Measurements from ENCODE around the gene LGALS3. TPM values are rescaled to one million over a fixed set of nuclear protein-coding genes. Genes with fewer than 3 reads are reported as not detected.

Gene LGALS3
- total and polyA plus RNA-seq, 2 experiments from 2014 or later = 461 to 766 TPM

DNA sequence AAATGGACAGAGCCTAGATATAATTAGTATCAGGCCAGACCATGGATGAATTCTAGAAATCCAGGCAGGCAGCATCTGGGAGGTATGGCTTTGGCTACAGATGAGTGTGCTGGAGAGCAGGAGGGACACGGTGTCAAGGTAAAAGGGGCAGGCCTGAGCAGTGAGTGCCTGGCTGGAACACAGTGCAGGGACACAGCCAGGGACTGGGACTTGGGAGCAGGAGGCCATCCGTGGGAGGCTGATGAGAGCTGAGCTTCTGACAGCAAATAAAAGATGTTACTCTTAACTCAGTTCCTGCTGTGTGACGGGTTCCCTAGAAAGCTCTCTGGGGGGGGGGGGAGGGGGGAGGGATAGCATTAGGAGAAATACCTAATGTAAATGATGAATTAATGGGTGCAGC is 13.6 kb upstream of the LGALS3 start:
- Histone ChIP-seq H3K9me3 (ENCODE audit: low read depth) (no peaks in the 10 kb centered on the region), H3K4me1 (ENCODE audit: insufficient read depth) (peaks cover 23% of the 10 kb centered on the region), H3K4me2 (no peak overlapping the region), H3K36me3 (replicated peaks; ENCODE audit: insufficient read depth, low read depth) (no peaks in the 10 kb centered on the region), H3K27me3 (no peaks in the 10 kb centered on the region), H3K9me2 (replicated peaks; ENCODE audit: insufficient read depth) (no peaks in the 10 kb centered on the region), H2AFZ (no peak overlapping the region), H3K27ac (peak overlapping the region; percentile 81), H3K79me2 (no peaks in the 10 kb centered on the region), H4K20me1 (ENCODE audit: insufficient read depth, poor library complexity, severe bottlenecking) (no peaks in the 10 kb centered on the region), H3K4me3 (no peak overlapping the region)
- DNase-seq (ENCODE audit: low spot score) = no peak
- TF ChIP-seq EZH2phosphoT487 (IDR thresholded peaks at IDR 0.05; ENCODE audit: low read depth, severe bottlenecking, unreplicated experiment) (no peak), EZH2 (IDR thresholded peaks at IDR 0.05; ENCODE audit: borderline replicate concordance) (no peak)
- TF ChIP-seq, protein P1, sequence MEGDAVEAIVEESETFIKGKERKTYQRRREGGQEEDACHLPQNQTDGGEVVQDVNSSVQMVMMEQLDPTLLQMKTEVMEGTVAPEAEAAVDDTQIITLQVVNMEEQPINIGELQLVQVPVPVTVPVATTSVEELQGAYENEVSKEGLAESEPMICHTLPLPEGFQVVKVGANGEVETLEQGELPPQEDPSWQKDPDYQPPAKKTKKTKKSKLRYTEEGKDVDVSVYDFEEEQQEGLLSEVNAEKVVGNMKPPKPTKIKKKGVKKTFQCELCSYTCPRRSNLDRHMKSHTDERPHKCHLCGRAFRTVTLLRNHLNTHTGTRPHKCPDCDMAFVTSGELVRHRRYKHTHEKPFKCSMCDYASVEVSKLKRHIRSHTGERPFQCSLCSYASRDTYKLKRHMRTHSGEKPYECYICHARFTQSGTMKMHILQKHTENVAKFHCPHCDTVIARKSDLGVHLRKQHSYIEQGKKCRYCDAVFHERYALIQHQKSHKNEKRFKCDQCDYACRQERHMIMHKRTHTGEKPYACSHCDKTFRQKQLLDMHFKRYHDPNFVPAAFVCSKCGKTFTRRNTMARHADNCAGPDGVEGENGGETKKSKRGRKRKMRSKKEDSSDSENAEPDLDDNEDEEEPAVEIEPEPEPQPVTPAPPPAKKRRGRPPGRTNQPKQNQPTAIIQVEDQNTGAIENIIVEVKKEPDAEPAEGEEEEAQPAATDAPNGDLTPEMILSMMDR (IDR thresholded peaks at IDR 0.05; ENCODE audit: poor library complexity) = no peak
- WGBS (ENCODE audit: low lambda C conversion rate, missing lambda C conversion rate) = 49% methylated on average over 3 of the region's 3 CpGs

DNA sequence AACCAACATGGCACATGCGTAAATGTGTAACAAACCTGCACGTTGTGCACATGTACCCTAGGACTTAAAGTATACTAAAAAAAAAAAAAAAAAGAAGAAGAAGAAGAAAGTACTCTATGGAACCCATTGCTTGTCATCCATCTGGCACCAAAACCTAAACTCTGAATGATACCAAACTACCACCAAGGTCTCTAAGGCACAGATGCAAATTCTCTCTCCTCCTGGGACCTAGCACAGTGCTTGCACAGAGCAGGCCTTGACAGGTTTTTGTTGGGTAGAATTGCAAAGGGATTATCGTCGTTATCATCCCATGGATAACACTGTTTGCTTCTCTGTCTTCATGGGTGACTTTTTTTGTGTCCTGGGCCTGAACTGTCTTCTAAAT is 13.2 kb upstream of the LGALS3 start:
- no peaks in the 10 kb centered on the region for H3K9me2 ChIP-seq (replicated peaks; ENCODE audit: insufficient read depth)
- H3K36me3 ChIP-seq (replicated peaks; ENCODE audit: insufficient read depth, low read depth) = no peaks in the 10 kb centered on the region
- no peak overlapping the region for H2AFZ ChIP-seq
- peak overlapping the region; percentile 81 for H3K27ac ChIP-seq
- no peaks in the 10 kb centered on the region for H3K79me2 ChIP-seq
- H3K4me3 ChIP-seq = no peak overlapping the region
- no peaks in the 10 kb centered on the region for H3K9me3 ChIP-seq (ENCODE audit: low read depth)
- no peak overlapping the region for H3K4me2 ChIP-seq
- peaks cover 27% of the 10 kb centered on the region for H3K4me1 ChIP-seq (ENCODE audit: insufficient read depth)
- TF ChIP-seq EZH2 (IDR thresholded peaks at IDR 0.05; ENCODE audit: borderline replicate concordance) = no peak
- TF ChIP-seq EZH2phosphoT487 (IDR thresholded peaks at IDR 0.05; ENCODE audit: low read depth, severe bottlenecking, unreplicated experiment) = no peak
- TF ChIP-seq, protein P1 (IDR thresholded peaks at IDR 0.05; ENCODE audit: poor library complexity) = no peak
- DNase-seq (ENCODE audit: low spot score) = no peak
- WGBS (ENCODE audit: low lambda C conversion rate, missing lambda C conversion rate) = 75% methylated on average over 4 of the region's 4 CpGs
- H4K20me1 ChIP-seq (ENCODE audit: insufficient read depth, poor library complexity, severe bottlenecking) = no peaks in the 10 kb centered on the region
- H3K27me3 ChIP-seq = no peaks in the 10 kb centered on the region

DNA sequence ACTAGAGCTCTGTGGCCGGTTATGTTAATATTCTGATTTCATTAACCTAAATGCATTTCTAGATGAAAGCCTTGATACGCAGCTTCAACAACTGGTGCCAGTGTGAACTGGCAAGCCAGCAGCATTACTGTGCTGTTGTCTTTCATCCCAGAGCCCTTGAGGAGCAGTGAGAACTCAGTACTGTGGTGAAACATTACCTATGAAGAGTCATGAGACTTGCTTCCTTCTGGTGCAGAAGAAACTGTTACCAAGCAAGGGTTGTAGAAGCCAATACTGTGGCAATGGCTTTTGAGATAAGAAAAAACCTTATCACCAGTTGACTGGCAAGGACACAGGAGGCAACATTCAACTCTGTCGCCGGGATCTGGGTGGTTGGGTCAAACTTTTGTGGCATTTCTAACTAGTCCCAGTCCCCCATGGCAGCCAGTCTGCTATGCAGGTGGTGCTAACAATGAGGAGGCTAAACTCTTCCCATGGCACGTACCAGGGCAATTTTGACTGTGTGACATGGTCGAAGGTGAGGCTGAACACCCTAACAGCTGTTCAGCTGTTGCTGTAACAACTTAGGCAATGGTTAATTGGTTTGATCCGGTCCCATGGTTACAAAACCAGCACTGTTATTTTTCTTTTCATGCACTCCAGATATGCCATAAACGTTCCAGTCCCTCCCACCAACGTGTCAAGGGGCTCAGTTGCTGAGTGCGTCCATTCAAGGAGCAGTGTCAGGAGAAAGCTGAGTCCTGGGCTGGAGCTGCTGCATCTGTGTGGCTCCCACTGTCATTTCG is 12.6 kb upstream of the LGALS3 start:
- no peak overlapping the region for H2AFZ ChIP-seq
- H3K9me2 ChIP-seq (replicated peaks; ENCODE audit: insufficient read depth) = no peaks in the 10 kb centered on the region
- H3K4me1 ChIP-seq (ENCODE audit: insufficient read depth) = peaks cover 31% of the 10 kb centered on the region
- H3K4me2 ChIP-seq = no peak overlapping the region
- H3K27ac ChIP-seq = peak overlapping the region; percentile 81
- H3K9me3 ChIP-seq (ENCODE audit: low read depth) = no peaks in the 10 kb centered on the region
- no peaks in the 10 kb centered on the region for H3K36me3 ChIP-seq (replicated peaks; ENCODE audit: insufficient read depth, low read depth)
- no peak for TF ChIP-seq EZH2phosphoT487 (IDR thresholded peaks at IDR 0.05; ENCODE audit: low read depth, severe bottlenecking, unreplicated experiment)
- TF ChIP-seq EZH2 (IDR thresholded peaks at IDR 0.05; ENCODE audit: borderline replicate concordance) = no peak
- TF ChIP-seq, protein P1 (IDR thresholded peaks at IDR 0.05; ENCODE audit: poor library complexity) = no peak
- H4K20me1 ChIP-seq (ENCODE audit: insufficient read depth, poor library complexity, severe bottlenecking) = no peaks in the 10 kb centered on the region
- H3K27me3 ChIP-seq = no peaks in the 10 kb centered on the region
- H3K4me3 ChIP-seq = no peak overlapping the region
- H3K79me2 ChIP-seq = no peaks in the 10 kb centered on the region
- no peak for DNase-seq (ENCODE audit: low spot score)
- 68% methylated on average over 11 of the region's 11 CpGs for WGBS (ENCODE audit: low lambda C conversion rate, missing lambda C conversion rate)
